K562 (cell line): ENCODE data around the gene CLDN10.

Experiments used
- COPS2 ChIP-seq: fragments of 450-650 bp; conservative IDR thresholded peaks from 2 replicates; pipeline ENCODE4 v1.6.1; 2016; ENCODE audit warnings: mild to moderate bottlenecking, moderate library complexity
- EP300 ChIP-seq: IDR thresholded peaks from 2 replicates; pipeline ENCODE4 v1.6.1; 2012; ENCODE audit warnings: low read length, improper control_type of control experiment
- EZH2 ChIP-seq: IDR thresholded peaks from 2 replicates; pipeline ENCODE4 v1.6.1; 2012; ENCODE audit warnings: low read depth, mild to moderate bottlenecking, inconsistent platforms, low read length, borderline replicate concordance
- FOXJ3 ChIP-seq: sonication (generic); formaldehyde crosslinking; IDR thresholded peaks from 2 replicates; pipeline ENCODE4 v1.4.0; 2020; ENCODE audit warnings: mild to moderate bottlenecking, missing genetic modification reagents
- HSF4 ChIP-seq: fragments of 250-450 bp; sonication (Bioruptor Pico); IDR thresholded peaks from 2 replicates; pipeline ENCODE4 v2.1.2; 2022; ENCODE audit warnings: mild to moderate bottlenecking, moderate library complexity, borderline replicate concordance
- JUN ChIP-seq, 2 experiments: sonication (generic) in 1 of 2; formaldehyde crosslinking in 1 of 2; IDR thresholded peaks; 2 replicates each; pipeline versions ENCODE4 v1.6.1 to v1.8.0; 2012 to 2022; ENCODE audit warnings: borderline replicate concordance in 2 of 2, mild to moderate bottlenecking in 2 of 2, improper control_type of control experiment in 1 of 2, low read depth in 1 of 2, low read length in 1 of 2, missing genetic modification reagents in 1 of 2
- KDM4B ChIP-seq, 2 experiments: fragments of 450-650 bp in 1 of 2; sonication (generic) in 1 of 2; IDR thresholded peaks; 2 replicates each; pipeline ENCODE4 v1.6.1; 2016 to 2017; ENCODE audit warnings: borderline replicate concordance in 2 of 2, antibody characterized with exemption in 1 of 2, low read depth in 1 of 2, mild to moderate bottlenecking in 1 of 2
- POLR2A ChIP-seq: fragments of 450-650 bp; conservative IDR thresholded peaks from 2 replicates; pipeline ENCODE4 v1.6.1; 2016
- POLR2AphosphoS2 ChIP-seq: IDR thresholded peaks from 2 replicates; pipeline ENCODE4 v1.6.1; 2012; ENCODE audit warnings: low read length, improper control_type of control experiment
- TRIM24 ChIP-seq, 2 experiments: fragments of 450-650 bp; IDR thresholded peaks; 2 replicates each; pipeline ENCODE4 v1.6.1; 2016
- ZBED1 ChIP-seq: IDR thresholded peaks from 2 replicates; pipeline ENCODE4 v1.6.1; 2014
- ZNF212 ChIP-seq: fragments of 450-650 bp; formaldehyde crosslinking; IDR thresholded peaks from 2 replicates; pipeline ENCODE4 v1.4.0; 2020; ENCODE audit warnings: mild to moderate bottlenecking
- TF ChIP-seq, protein P1 (sequence below), 3 experiments: IDR thresholded peaks in 2 of 3; conservative IDR thresholded peaks in 1 of 3; 2 replicates each; pipeline ENCODE4 v1.5.1; 2011 to 2012; ENCODE audit warnings: low read length in 3 of 3, mild to moderate bottlenecking in 3 of 3, control low read depth in 2 of 3, improper control_type of control experiment in 1 of 3, inconsistent platforms in 1 of 3, low read depth in 1 of 3, mixed read lengths in 1 of 3, moderate library complexity in 1 of 3; ENCODE audit not compliant: insufficient read depth in 2 of 3

DNA sequence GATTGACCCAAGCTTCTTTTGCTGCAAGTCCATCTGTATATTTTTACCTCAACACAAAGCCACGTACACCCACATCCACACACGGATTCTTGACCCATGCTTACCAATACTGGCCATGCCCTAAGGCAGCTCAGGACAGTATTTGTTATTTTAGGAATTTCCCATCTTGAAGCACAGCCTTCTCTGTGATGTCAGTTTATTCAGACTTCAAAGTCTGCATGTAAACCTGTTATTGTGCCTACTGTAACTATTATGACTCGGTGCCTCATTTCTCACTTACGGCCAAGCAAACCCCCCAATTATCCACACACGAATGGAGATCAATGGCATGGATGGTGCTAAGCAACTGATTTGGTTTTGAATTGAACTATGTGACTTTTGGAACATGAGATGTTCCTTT lies 17.5 kb downstream of the CLDN10 start:
- TF ChIP-seq FOXJ3 (CRISPR knock-in tag) (no peak), TRIM24 (IDR thresholded peaks at IDR 0.05) (no peak), EZH2 (no peak), EP300 (no peak), COPS2 (no peak), HSF4 (CRISPR knock-in tag) (no peak), POLR2AphosphoS2 (no peak), KDM4B (IDR thresholded peaks at IDR 0.05; ENCODE audit: borderline replicate concordance in 2 of 2, low read depth in 1 of 2) (no peak), ZBED1 (no peak), POLR2A (no peak), JUN (IDR thresholded peaks at IDR 0.05; ENCODE audit: borderline replicate concordance, low read depth, low read length) (no peak), JUN (CRISPR knock-in tag; IDR thresholded peaks at IDR 0.05; ENCODE audit: borderline replicate concordance) (no peak), ZNF212 (CRISPR knock-in tag) (no peak)
- TF ChIP-seq, protein P1, sequence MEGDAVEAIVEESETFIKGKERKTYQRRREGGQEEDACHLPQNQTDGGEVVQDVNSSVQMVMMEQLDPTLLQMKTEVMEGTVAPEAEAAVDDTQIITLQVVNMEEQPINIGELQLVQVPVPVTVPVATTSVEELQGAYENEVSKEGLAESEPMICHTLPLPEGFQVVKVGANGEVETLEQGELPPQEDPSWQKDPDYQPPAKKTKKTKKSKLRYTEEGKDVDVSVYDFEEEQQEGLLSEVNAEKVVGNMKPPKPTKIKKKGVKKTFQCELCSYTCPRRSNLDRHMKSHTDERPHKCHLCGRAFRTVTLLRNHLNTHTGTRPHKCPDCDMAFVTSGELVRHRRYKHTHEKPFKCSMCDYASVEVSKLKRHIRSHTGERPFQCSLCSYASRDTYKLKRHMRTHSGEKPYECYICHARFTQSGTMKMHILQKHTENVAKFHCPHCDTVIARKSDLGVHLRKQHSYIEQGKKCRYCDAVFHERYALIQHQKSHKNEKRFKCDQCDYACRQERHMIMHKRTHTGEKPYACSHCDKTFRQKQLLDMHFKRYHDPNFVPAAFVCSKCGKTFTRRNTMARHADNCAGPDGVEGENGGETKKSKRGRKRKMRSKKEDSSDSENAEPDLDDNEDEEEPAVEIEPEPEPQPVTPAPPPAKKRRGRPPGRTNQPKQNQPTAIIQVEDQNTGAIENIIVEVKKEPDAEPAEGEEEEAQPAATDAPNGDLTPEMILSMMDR (IDR thresholded peaks at IDR 0.05 in 2 of 3, conservative IDR thresholded peaks at IDR 0.05 in 1 of 3; ENCODE audit: insufficient read depth in 2 of 3, low read depth in 1 of 3, low read length in 3 of 3), result no peak
